HT1080 (cell line): ENCODE data around the gene JUNB. TPM values are rescaled to one million over a fixed set of nuclear protein-coding genes. Genes with fewer than 3 reads are reported as not detected.

Experiments
- DNase-seq: peaks from one replicate; pipeline ENCODE4 v3.0.0-alpha.2; 2015; ENCODE audit warnings: low read depth
- small RNA-seq: library from RNA; depleted of rRNA; stranded (forward); fragments of <200 nt; gene quantifications from one replicate; pipeline ENCODE3, GENCODE V24; 2014
- total RNA-seq: library from RNA; depleted of rRNA; stranded (reverse); fragments of >200 nt; shearing (Covaris generic); gene quantifications from 2 replicates; pipeline ENCODE4 v1.2.3, GENCODE V29; 2014; rRNA removed

JUNB gene
- total RNA-seq, 1 experiment from 2014 or later = 38.1 TPM

GRCh38 chr19:12840091-12841079, 49.1 kb downstream of the JUNB start:
- peak; percentile 38 for DNase-seq

- no peak for DNase-seq
Observed at GRCh38 chr19:12841094-12841493, 49.8 kb downstream of the JUNB start.

GRCh38 chr19:12842511-12842910, 51.2 kb downstream of the JUNB start:
- DNase-seq = no peak

Small RNA genes lying within 50 kb of the gene (small RNA-seq; reads per million reads assigned to genes)
- gene MIR5684 = not detected

Other genes with a start within 250 kb of the JUNB start
- gene ZNF564, start 240.0 kb upstream of the JUNB start, total RNA-seq = 1.8 and 1.9 TPM in 2 replicates
- 3.4 and 7.0 TPM in 2 replicates for gene ZNF490, start 180.7 kb upstream of the JUNB start, total RNA-seq
- gene ZNF791, start 180.6 kb upstream of the JUNB start, total RNA-seq = 19.9 and 20.5 TPM in 2 replicates
- 31.2 and 38.5 TPM in 2 replicates for gene MAN2B1, start 124.7 kb upstream of the JUNB start, total RNA-seq
- 12.5 and 18.2 TPM in 2 replicates for gene WDR83, start 124.7 kb upstream of the JUNB start, total RNA-seq
- 90.0 and 103 TPM in 2 replicates for gene DHPS, start 109.6 kb upstream of the JUNB start, total RNA-seq
- gene GNG14, start 103.5 kb upstream of the JUNB start, total RNA-seq = not detected in 2 replicates
- gene FBXW9, start 94.9 kb upstream of the JUNB start, total RNA-seq = 14.0 and 22.2 TPM in 2 replicates
- 11.8 and 19.1 TPM in 2 replicates for gene TNPO2, start 67.6 kb upstream of the JUNB start, total RNA-seq
- gene TRIR, start 56.8 kb upstream of the JUNB start, total RNA-seq = 290 and 342 TPM in 2 replicates
- gene GET3, start 54.0 kb upstream of the JUNB start, total RNA-seq = 138 and 140 TPM in 2 replicates
- not detected in 2 replicates for gene BEST2, start 39.7 kb upstream of the JUNB start, total RNA-seq
- 4.7 and 6.9 TPM in 2 replicates for gene HOOK2, start 15.9 kb upstream of the JUNB start, total RNA-seq
- gene PRDX2, start 10.3 kb downstream of the JUNB start, total RNA-seq = 88.6 and 94.3 TPM in 2 replicates
- gene THSD8, start 10.6 kb downstream of the JUNB start, total RNA-seq = not detected in 2 replicates
- gene RNASEH2A, start 15.1 kb downstream of the JUNB start, total RNA-seq = 52.9 and 68.6 TPM in 2 replicates
- gene RTBDN, start 43.1 kb downstream of the JUNB start, total RNA-seq = not detected in 2 replicates
- 1.9 and 3.2 TPM in 2 replicates for gene MAST1, start 47.0 kb downstream of the JUNB start, total RNA-seq
- 0.70 and 0.74 TPM in 2 replicates for gene DNASE2, start 90.0 kb downstream of the JUNB start, total RNA-seq
- not detected in 2 replicates for gene KLF1, start 95.7 kb downstream of the JUNB start, total RNA-seq
- 29.0 and 29.7 TPM in 2 replicates for gene GCDH, start 99.7 kb downstream of the JUNB start, total RNA-seq
- gene SYCE2, start 127.8 kb downstream of the JUNB start, total RNA-seq = 0.24 TPM in 1 of 2 replicates, not detected in the other
- gene FARSA, start 142.2 kb downstream of the JUNB start, total RNA-seq = 192 and 239 TPM in 2 replicates
- gene CALR, start 147.1 kb downstream of the JUNB start, total RNA-seq = 1,453 and 1,684 TPM in 2 replicates
- gene RAD23A, start 154.4 kb downstream of the JUNB start, total RNA-seq = 178 and 212 TPM in 2 replicates
- 75.2 and 77.3 TPM in 2 replicates for gene GADD45GIP1, start 165.7 kb downstream of the JUNB start, total RNA-seq
- 0.17 and 0.31 TPM in 2 replicates for gene DAND5, start 178.1 kb downstream of the JUNB start, total RNA-seq
- 12.4 and 21.7 TPM in 2 replicates for gene NFIX, start 204.0 kb downstream of the JUNB start, total RNA-seq